B cell (primary cell): ENCODE measurements around the gene MGAT5. TPM values are rescaled to one million over a fixed set of nuclear protein-coding genes. Genes with fewer than 3 reads are reported as not detected.

Experiments
- ATAC-seq: fragments of 200-7000 bp; cut with Tn5 transposase; one replicate; pipeline ENCODE4 v1.10.0; 2021; ENCODE audit warnings: low read depth, mild to moderate bottlenecking, moderate number of reproducible peaks, moderate library complexity
- CTCF ChIA-PET: fragments of 350-600 bp; sonication (Branson Sonifier 250); formaldehyde crosslinking; loops from one replicate; lab custom pipeline; 2021; ENCODE audit warnings: antibody characterized with exemption, inconsistent platforms; lab: Charles Lee
- POLR2A ChIA-PET: fragments of 350-600 bp; sonication (Branson Sonifier 250); formaldehyde crosslinking; loops from one replicate; lab custom pipeline; 2021; ENCODE audit warnings: antibody characterized with exemption; lab: Charles Lee
- DNase-seq: peaks from one replicate; pipeline ENCODE4 v3.0.0; 2013
- H2AFZ ChIP-seq: 2 replicates; pipeline ENCODE4 v1.6.1; 2012; ENCODE audit warnings: mild to moderate bottlenecking, low read depth, low read length; ENCODE audit not compliant: insufficient read depth, poor library complexity, severe bottlenecking
- H3K27ac ChIP-seq, 2 donors: 1 replicate in 1 of 2; 2 replicates in 1 of 2; pipeline ENCODE4 v1.5.1; 2012 to 2013; ENCODE audit warnings: low read length in 2 of 2, mild to moderate bottlenecking in 2 of 2, moderate library complexity in 1 of 2
- H3K27me3 ChIP-seq, 4 experiments: fragments of 200-600 bp in 1 of 4; sonication (generic) in 1 of 4; replicated peaks in 1 of 4; 1 replicate in 2 of 4; 2 replicates in 2 of 4; pipeline versions ENCODE4 v1.6.1 to v1.7.0; 2013 to 2016; ENCODE audit warnings: low read length in 3 of 4, mild to moderate bottlenecking in 2 of 4, mixed read lengths in 1 of 4, moderate library complexity in 1 of 4; ENCODE audit not compliant: insufficient read depth in 4 of 4, control insufficient read depth in 3 of 4; ENCODE audit errors: control extremely low read depth in 1 of 4
- H3K36me3 ChIP-seq, 2 experiments: replicated peaks in 1 of 2; 1 replicate in 1 of 2; 2 replicates in 1 of 2; pipeline versions ENCODE4 v1.6.1 to v1.7.1; 2013; ENCODE audit warnings: low read length in 1 of 2; ENCODE audit not compliant: insufficient read depth in 2 of 2, control insufficient read depth in 1 of 2; ENCODE audit errors: control extremely low read depth in 1 of 2, extremely low read depth in 1 of 2
- H3K4me1 ChIP-seq, 2 donors: fragments of 200-600 bp in 1 of 2; sonication (generic) in 1 of 2; 1 replicate in 1 of 2; 2 replicates in 1 of 2; pipeline versions ENCODE4 v1.5.1 to v1.6.1; 2013 to 2017; ENCODE audit warnings: low read length in 2 of 2; ENCODE audit not compliant: control insufficient read depth in 2 of 2, insufficient read depth in 2 of 2
- H3K4me2 ChIP-seq: replicated peaks from 2 replicates; pipeline ENCODE3; 2012; ENCODE audit warnings: mild to moderate bottlenecking, low read depth, low read length; ENCODE audit not compliant: poor library complexity, severe bottlenecking
- H3K4me3 ChIP-seq, 5 experiments: fragments of 200-600 bp in 1 of 5; sonication (generic) in 1 of 5; 1 replicate in 3 of 5; 2 replicates in 2 of 5; pipeline versions ENCODE4 v1.5.1 to v1.7.0; 2011 to 2016; ENCODE audit warnings: low read length in 4 of 5, mild to moderate bottlenecking in 4 of 5, low read depth in 2 of 5, control low read depth in 1 of 5, moderate library complexity in 1 of 5; ENCODE audit not compliant: insufficient read depth in 1 of 5; ENCODE audit errors: control extremely low read depth in 1 of 5, extremely low read depth in 1 of 5
- H3K79me2 ChIP-seq: fragments of 200-600 bp; sonication (generic); one replicate; pipeline ENCODE4 v1.6.0; 2016; ENCODE audit warnings: low read length; ENCODE audit not compliant: control insufficient read depth, insufficient read depth
- H3K9ac ChIP-seq: fragments of 200-600 bp; sonication (generic); 2 replicates; pipeline ENCODE4 v1.6.1; 2017; ENCODE audit warnings: mild to moderate bottlenecking, low read length, moderate library complexity
- H3K9me3 ChIP-seq, 3 donors: one replicate each; pipeline versions ENCODE4 v1.6.1 to v1.7.1; 2013; ENCODE audit warnings: low read length in 2 of 3; ENCODE audit not compliant: control insufficient read depth in 2 of 3, insufficient read depth in 1 of 3; ENCODE audit errors: control extremely low read depth in 1 of 3
- H4K20me1 ChIP-seq: 2 replicates; pipeline ENCODE4 v1.6.0; 2012; ENCODE audit warnings: mild to moderate bottlenecking, low read length; ENCODE audit not compliant: insufficient read depth, control insufficient read depth, poor library complexity, severe bottlenecking
- H3K27ac Mint-ChIP-seq: one replicate; pipeline ENCODE4 v1.8.0; 2021; ENCODE audit warnings: mixed read lengths
- H3K27me3 Mint-ChIP-seq: one replicate; pipeline ENCODE4 v1.8.0; 2021; ENCODE audit warnings: mixed read lengths
- H3K4me1 Mint-ChIP-seq: one replicate; pipeline ENCODE4 v1.8.0; 2021; ENCODE audit warnings: mixed read lengths
- H3K4me3 Mint-ChIP-seq: one replicate; pipeline ENCODE4 v1.8.0; 2021; ENCODE audit warnings: mixed read lengths
- H3K9me3 Mint-ChIP-seq: one replicate; pipeline ENCODE4 v1.8.0; 2022; ENCODE audit warnings: mixed read lengths; ENCODE audit not compliant: insufficient read depth
- EZH2 ChIP-seq: IDR thresholded peaks from 2 replicates; pipeline ENCODE4 v1.6.1; 2012; ENCODE audit warnings: borderline replicate concordance, low read depth, mild to moderate bottlenecking, moderate library complexity, low read length; ENCODE audit not compliant: insufficient read depth, poor library complexity, severe bottlenecking
- WGBS: methylation state at CpG from one replicate; pipeline ENCODE4 v1.1.5; 2013; ENCODE audit warnings: missing lambda C conversion rate; ENCODE audit not compliant: insufficient coverage; 5-methylcytosine and 5-hydroxymethylcytosine counted together
- intact Hi-C: fragments of 100-400 bp; cut with micrococcal nuclease; formaldehyde crosslinking; loops from one replicate; pipeline ENCODE4 v1.10.0; 2022
- polyA plus RNA-seq: library from polyadenylated mRNA; depleted of rRNA; stranded (reverse); fragments of >200 nt; gene quantifications from 2 replicates; pipeline ENCODE4 v1.2.3, GENCODE V29; 2012
- total RNA-seq, 2 donors: library from RNA; stranded (reverse); fragments of 120-200 nt in 1 of 2; gene quantifications; 1 replicate in 1 of 2; 2 replicates in 1 of 2; pipeline versions ENCODE4 v1.2.3 to v1.2.4, GENCODE V29; 2013 to 2022
- TF ChIP-seq, protein P1 (sequence below): fragments of 200-600 bp; IDR thresholded peaks from one replicate; pipeline ENCODE4 v1.8.0; 2022; ENCODE audit warnings: antibody characterized with exemption, mild to moderate bottlenecking

MGAT5 gene
- total and polyA plus RNA-seq, 2 donors (not counting 1 experiment from before 2014, with no cell fraction given), result 27.2 to 184 TPM

GRCh38 chr2:134310107-134311079, 56.5 kb downstream of the MGAT5 start:
- H3K4me3 Mint-ChIP-seq, result no peak overlapping the region
- no peak for TF ChIP-seq EZH2
- TF ChIP-seq, protein P1, sequence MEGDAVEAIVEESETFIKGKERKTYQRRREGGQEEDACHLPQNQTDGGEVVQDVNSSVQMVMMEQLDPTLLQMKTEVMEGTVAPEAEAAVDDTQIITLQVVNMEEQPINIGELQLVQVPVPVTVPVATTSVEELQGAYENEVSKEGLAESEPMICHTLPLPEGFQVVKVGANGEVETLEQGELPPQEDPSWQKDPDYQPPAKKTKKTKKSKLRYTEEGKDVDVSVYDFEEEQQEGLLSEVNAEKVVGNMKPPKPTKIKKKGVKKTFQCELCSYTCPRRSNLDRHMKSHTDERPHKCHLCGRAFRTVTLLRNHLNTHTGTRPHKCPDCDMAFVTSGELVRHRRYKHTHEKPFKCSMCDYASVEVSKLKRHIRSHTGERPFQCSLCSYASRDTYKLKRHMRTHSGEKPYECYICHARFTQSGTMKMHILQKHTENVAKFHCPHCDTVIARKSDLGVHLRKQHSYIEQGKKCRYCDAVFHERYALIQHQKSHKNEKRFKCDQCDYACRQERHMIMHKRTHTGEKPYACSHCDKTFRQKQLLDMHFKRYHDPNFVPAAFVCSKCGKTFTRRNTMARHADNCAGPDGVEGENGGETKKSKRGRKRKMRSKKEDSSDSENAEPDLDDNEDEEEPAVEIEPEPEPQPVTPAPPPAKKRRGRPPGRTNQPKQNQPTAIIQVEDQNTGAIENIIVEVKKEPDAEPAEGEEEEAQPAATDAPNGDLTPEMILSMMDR, result no peak
- H3K27me3 Mint-ChIP-seq, result no peaks in the 10 kb centered on the region
- ChIA-PET CTCF (interaction anchor here (0.6 to 1.5 kb wide), 2 partner anchors 15 to 102 kb away, joined by 3 to 4 read pairs; no protein-coding TSS in a partner anchor), POLR2A (no interaction called here)
- Histone ChIP-seq H3K36me3 (peaks cover 9 to 31% of the 10 kb centered on the region in 2 experiments), H3K4me3 (no peak overlapping the region), H3K27me3 (no peaks in the 10 kb centered on the region), H4K20me1 (peaks cover 41% of the 10 kb centered on the region), H3K27ac (no peak overlapping the region), H3K9ac (no peak overlapping the region), H3K79me2 (peaks cover 100% of the 10 kb centered on the region), H3K9me3 (peaks cover 0 to 6% (median 0%) of the 10 kb centered on the region in 3 donors), H2AFZ (no peak overlapping the region), H3K4me2 (peak overlapping the region; percentile 3), H3K4me1 (peaks cover 60 to 75% of the 10 kb centered on the region in 2 donors)
- WGBS, result 73% methylated on average over 3 of the region's 3 CpGs
- peaks cover 88% of the 10 kb centered on the region for H3K4me1 Mint-ChIP-seq
- no peak for DNase-seq
- intact Hi-C loops, result no loop called here
- peak overlapping the region; percentile 70 for H3K27ac Mint-ChIP-seq
- no peaks in the 10 kb centered on the region for H3K9me3 Mint-ChIP-seq
- no peak for ATAC-seq

DNA sequence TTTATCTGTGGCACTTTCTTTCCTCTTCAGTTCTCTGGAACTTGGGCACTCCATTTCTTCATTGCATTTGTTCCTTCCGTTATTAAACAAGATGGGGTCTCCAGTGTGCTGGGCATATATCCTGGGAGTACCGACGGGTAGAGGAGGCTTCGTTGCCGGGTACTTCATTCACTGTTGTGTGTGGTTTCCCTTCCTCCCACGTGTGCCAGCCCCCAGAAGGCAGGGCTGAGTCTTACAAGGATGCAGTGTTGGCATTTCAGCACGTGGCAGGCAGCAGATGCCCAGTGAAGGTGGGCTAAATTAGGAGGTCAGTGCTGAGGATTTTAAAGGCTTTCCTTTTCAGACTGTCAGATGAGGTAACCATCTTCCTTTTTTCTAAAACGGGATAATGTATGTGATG, 58.6 kb downstream of the MGAT5 start:
- no peaks in the 10 kb centered on the region for H3K27me3 Mint-ChIP-seq
- intact Hi-C loops, result no loop called here
- ATAC-seq, result no peak

More for the DNA sequence above, 58.6 kb downstream of the MGAT5 start:
- Histone ChIP-seq H3K4me2 (no peak overlapping the region), H3K4me3 (no peak overlapping the region), H3K79me2 (peaks cover 100% of the 10 kb centered on the region), H3K36me3 (peaks cover 6 to 39% of the 10 kb centered on the region in 2 experiments), H3K27me3 (no peaks in the 10 kb centered on the region), H2AFZ (no peak overlapping the region), H3K4me1 (peaks cover 55 to 65% of the 10 kb centered on the region in 2 donors), H3K9me3 (peaks cover 0 to 6% (median 0%) of the 10 kb centered on the region in 3 donors), H3K27ac (peak overlapping the region in 1 of 2 donors; percentile 10), H4K20me1 (peaks cover 51% of the 10 kb centered on the region), H3K9ac (no peak overlapping the region)
- TF ChIP-seq, protein P1, result no peak
- TF ChIP-seq EZH2, result no peak
- ChIA-PET CTCF (no interaction called here), POLR2A (no interaction called here)
- H3K9me3 Mint-ChIP-seq, result no peaks in the 10 kb centered on the region
- peaks cover 90% of the 10 kb centered on the region for H3K4me1 Mint-ChIP-seq
- H3K4me3 Mint-ChIP-seq, result peak overlapping the region; percentile 5
- peak overlapping the region; percentile 68 for H3K27ac Mint-ChIP-seq
- WGBS, result 87% methylated on average over 5 of the region's 8 CpGs
- DNase-seq, result no peak
